Astrocyte of the cerebellum (primary cell): Measurements from ENCODE around the gene DYNLT2B.
A peak's percentile ranks its signal among the peaks of the same experiment; 100 is the strongest.
"Not testable (repeated sequence)": the region's sequence is repeated elsewhere in the genome, so short reads cannot be mapped to it uniquely, and the experiment has no call there.

Experiments
- DNase-seq: peaks from one replicate; pipeline ENCODE4 v3.0.0-alpha.2; 2011; ENCODE audit warnings: low read depth
- H3K4me3 ChIP-seq: 2 replicates; pipeline ENCODE4 v1.5.1; 2011; ENCODE audit warnings: mild to moderate bottlenecking, low read depth, low read length, moderate library complexity
- CTCF ChIP-seq: IDR thresholded peaks from 2 replicates; pipeline ENCODE4 v1.5.1; 2012; ENCODE audit warnings: low read length, low read depth, moderate library complexity, mild to moderate bottlenecking; ENCODE audit errors: missing control alignments
- in situ Hi-C: cut with HindIII; loops from 2 replicates; pipeline ENCODE4 v1.10.0; 2017; ENCODE audit warnings: low sequenced_read_pairs

The DYNLT2B gene

GRCh38 chr3:196332168-196332567 lies 14.1 kb upstream of the DYNLT2B start:
- DNase-seq, result no peak
- in situ Hi-C loops, result loop anchor here (5.0 kb wide), 1 partner anchor 75 kb away; no protein-coding TSS in a partner anchor
- TF ChIP-seq CTCF, result no peak
- H3K4me3 ChIP-seq, result no peak overlapping the region

GRCh38 chr3:196327405-196327804 lies 9.4 kb upstream of the DYNLT2B start:
- no peak for TF ChIP-seq CTCF
- in situ Hi-C loops, result no loop called here
- DNase-seq, result no peak
- H3K4me3 ChIP-seq, result no peak overlapping the region

- H3K4me3 ChIP-seq, result no peak overlapping the region
- in situ Hi-C loops, result no loop called here
- no peak for TF ChIP-seq CTCF
- no peak for DNase-seq
Measured at GRCh38 chr3:196326936-196327335, 8.9 kb upstream of the DYNLT2B start.

- no peak for DNase-seq
- TF ChIP-seq CTCF, result peak; percentile 24
- H3K4me3 ChIP-seq, result no peak overlapping the region
- in situ Hi-C loops, result no loop called here
Measured at GRCh38 chr3:196323691-196324090, 5.7 kb upstream of the DYNLT2B start.

- TF ChIP-seq CTCF, result no peak
- no peak overlapping the region for H3K4me3 ChIP-seq
- in situ Hi-C loops, result no loop called here
- DNase-seq, result no peak
Measured at GRCh38 chr3:196323016-196323415, 5.0 kb upstream of the DYNLT2B start.

- no peak for DNase-seq
- TF ChIP-seq CTCF, result no peak
- H3K4me3 ChIP-seq, result no peak overlapping the region
- in situ Hi-C loops, result no loop called here
Measured at GRCh38 chr3:196321162-196321561, 3.1 kb upstream of the DYNLT2B start.

GRCh38 chr3:196320137-196320536 lies 2.1 kb upstream of the DYNLT2B start:
- no peak for DNase-seq
- in situ Hi-C loops, result no loop called here
- no peak overlapping the region for H3K4me3 ChIP-seq
- TF ChIP-seq CTCF, result no peak

- in situ Hi-C loops, DNase-seq: not testable (repeated sequence)
- H3K4me3 ChIP-seq, result peak overlapping the region; percentile 64
Measured at GRCh38 chr3:196316799-196317686, 997 bp downstream of the DYNLT2B start.
